ENCODE measurements around the gene UFSP1.

The UFSP1 gene

GRCh38 chr7:100897772-100898454 lies 8.4 kb upstream of the UFSP1 start:
- H3K27ac ChIP-seq = no peak overlapping the region
- TF ChIP-seq CTCF (conservative IDR thresholded peaks at IDR 0.05) = no peak
- no peak for TF ChIP-seq ZFX (IDR thresholded peaks at IDR 0.05)

GRCh38 chr7:100896732-100897608 lies 7.5 kb upstream of the UFSP1 start:
- TF ChIP-seq ZFX (IDR thresholded peaks at IDR 0.05) (no peak), CTCF (conservative IDR thresholded peaks at IDR 0.05) (peak; percentile 94)
- no peak overlapping the region for H3K27ac ChIP-seq

- TF ChIP-seq CTCF (conservative IDR thresholded peaks at IDR 0.05) (no peak), ZFX (IDR thresholded peaks at IDR 0.05) (no peak)
- no peak overlapping the region for H3K27ac ChIP-seq
Measured at GRCh38 chr7:100895956-100896731, 6.6 kb upstream of the UFSP1 start.

- H3K27ac ChIP-seq = no peak within 1 kb of the TSS
- no peak for TF ChIP-seq ZFX (IDR thresholded peaks at IDR 0.05)
- no peak for TF ChIP-seq CTCF (conservative IDR thresholded peaks at IDR 0.05)
Measured at GRCh38 chr7:100895701-100895955, 6.1 kb upstream of the UFSP1 start, which contains the start of gene ACHE. ACHE (minus strand) TSS chr7:100895888; CDS start chr7:100894232, 1,656 bp downstream.

GRCh38 chr7:100894860-100895700 lies 5.6 kb upstream of the UFSP1 start:
- TF ChIP-seq ZFX (IDR thresholded peaks at IDR 0.05) (no peak), CTCF (conservative IDR thresholded peaks at IDR 0.05) (peak; percentile 94)
- H3K27ac ChIP-seq = no peak overlapping the region

GRCh38 chr7:100893910-100894721 lies 4.6 kb upstream of the UFSP1 start:
- no peak overlapping the region for H3K27ac ChIP-seq

More at GRCh38 chr7:100893910-100894721, 4.6 kb upstream of the UFSP1 start:
- TF ChIP-seq CTCF (conservative IDR thresholded peaks at IDR 0.05) = no peak
- no peak for TF ChIP-seq ZFX (IDR thresholded peaks at IDR 0.05)

All from C4-2B (cell line).